Measurements from ENCODE around the gene SECTM1. TPM values are rescaled to one million over a fixed set of nuclear protein-coding genes. Genes with fewer than 3 reads are reported as not detected.

SECTM1 gene
- polyA plus RNA-seq, 2 of the 4 experiments (the other 2 are of a cell fraction) = 0.22 to 2.0 TPM

DNA sequence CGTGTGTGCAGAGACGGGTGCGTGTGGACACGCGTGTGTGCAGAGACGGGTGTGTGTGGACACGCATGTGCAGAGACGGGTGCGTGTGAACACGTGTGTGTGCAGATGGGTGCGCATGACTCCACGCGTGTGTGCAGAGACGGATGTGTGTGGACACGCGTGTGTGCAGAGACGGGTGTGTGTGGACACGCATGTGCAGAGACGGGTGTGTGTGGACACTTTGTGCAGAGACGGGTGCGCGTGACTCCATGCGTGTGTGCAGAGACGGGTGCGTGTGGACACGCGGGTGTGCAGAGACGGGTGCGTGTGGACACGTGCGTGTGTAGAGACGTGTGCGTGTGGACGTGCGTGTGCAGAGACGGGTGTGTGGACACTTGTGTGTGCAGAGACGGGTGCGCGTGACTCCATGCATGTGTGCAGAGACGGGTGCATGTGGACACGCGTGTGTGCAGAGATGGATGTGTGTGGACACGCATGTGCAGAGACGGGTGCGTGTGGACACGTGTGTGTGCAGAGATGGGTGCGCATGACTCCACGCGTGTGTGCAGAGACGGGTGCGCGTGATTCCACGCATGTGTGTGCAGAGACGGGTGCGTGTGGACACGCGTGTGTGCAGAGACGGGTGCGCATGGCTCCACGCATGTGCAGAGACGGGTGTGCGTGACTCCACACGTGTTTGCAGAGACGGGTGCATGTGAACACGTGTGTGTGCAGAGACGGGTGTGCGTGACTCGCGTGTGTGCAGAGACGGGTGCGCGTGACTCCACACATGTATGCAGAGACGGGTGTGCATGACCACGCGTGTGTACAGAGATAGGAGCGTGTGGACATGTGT is 14.6 kb downstream of the SECTM1 start:
- TF ChIP-seq CTCF (IDR thresholded peaks at IDR 0.05) = no peak
- no peak for TF ChIP-seq RNF2 (IDR thresholded peaks at IDR 0.05; ENCODE audit: borderline replicate concordance, low read depth)
- TF ChIP-seq FOXS1 (CRISPR knock-in tag; IDR thresholded peaks at IDR 0.05) = no peak
- no peak for TF ChIP-seq RAD21 (conservative IDR thresholded peaks at IDR 0.05 in 1 of 2, IDR thresholded peaks at IDR 0.05 in 1 of 2)
- TF ChIP-seq CBX2 (IDR thresholded peaks at IDR 0.05; ENCODE audit: borderline replicate concordance, low read depth) = no peak
- no peak for TF ChIP-seq MAZ (IDR thresholded peaks at IDR 0.05; ENCODE audit: borderline replicate concordance, low read depth, low read length)
- no peak for TF ChIP-seq CHD2 (IDR thresholded peaks at IDR 0.05; ENCODE audit: low read length, partially characterized antibody)
- no peak for TF ChIP-seq KDM5A (IDR thresholded peaks at IDR 0.05)
- TF ChIP-seq TFCP2L1 (CRISPR knock-in tag; IDR thresholded peaks at IDR 0.05) = no peak
- no peak for TF ChIP-seq GATA3 (IDR thresholded peaks at IDR 0.05; ENCODE audit: borderline replicate concordance)
- TF ChIP-seq HMGXB4 (CRISPR knock-in tag; IDR thresholded peaks at IDR 0.05; ENCODE audit: borderline replicate concordance) = no peak
- no peak for TF ChIP-seq KDM1A (IDR thresholded peaks at IDR 0.05; ENCODE audit: low read depth)
- TF ChIP-seq EP300 (IDR thresholded peaks at IDR 0.05) = no peak
- ChIA-PET CTCF (interaction anchor here (14.9 to 15.6 kb wide), 2 partner anchors 14 to 79 kb away, joined by 289 to 343 read pairs; no protein-coding TSS in a partner anchor), POLR2A (no interaction called here)
- DNase-seq (ENCODE audit: low read depth in 1 of 2, low spot score in 1 of 2) = no peak
- ATAC-seq = no peak
- no peak overlapping the region for H3K27ac ChIP-seq
- no peak for FAIRE-seq
- no peaks in the 10 kb centered on the region for H3K9me3 ChIP-seq
- WGBS (ENCODE audit: missing lambda C conversion rate) = 87% methylated on average over 76 of the region's 76 CpGs
- no peak overlapping the region for H3K4me2 ChIP-seq
- peaks cover 12% of the 10 kb centered on the region; the same call in 2 of the 3 replicates for H3K4me1 ChIP-seq
- H3K4me3 ChIP-seq = no peak overlapping the region

DNA sequence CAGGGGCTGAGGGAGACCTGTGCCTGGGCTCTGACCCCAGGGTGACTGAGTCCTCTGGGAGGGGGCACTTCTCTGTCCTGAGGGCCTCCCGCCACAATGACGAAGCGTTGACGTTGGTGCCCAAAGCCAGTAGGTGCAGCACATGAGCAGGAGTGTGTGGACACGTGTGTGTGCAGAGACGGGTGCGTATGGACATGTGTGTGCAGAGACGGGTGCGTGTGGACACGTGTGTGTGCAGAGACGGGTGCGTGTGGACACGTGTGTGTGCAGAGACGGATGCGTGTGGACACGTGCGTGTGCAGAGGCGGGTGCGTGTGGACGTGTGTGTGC is 15.4 kb downstream of the SECTM1 start:
- Histone ChIP-seq H3K27ac (no peak overlapping the region), H3K4me2 (no peak overlapping the region), H3K4me1 (peaks cover 12% of the 10 kb centered on the region; the same call in 2 of the 3 replicates), H3K4me3 (no peak overlapping the region), H3K9me3 (no peaks in the 10 kb centered on the region)
- no peak for FAIRE-seq
- ChIA-PET CTCF (interaction anchor here (0.6 to 2.4 kb wide), 5 partner anchors 17 to 83 kb away, joined by 3 to 41 read pairs (median 3); no protein-coding TSS in a partner anchor), POLR2A (no interaction called here)
- 95% methylated on average over 20 of the region's 20 CpGs for WGBS (ENCODE audit: missing lambda C conversion rate)
- TF ChIP-seq GATA3 (IDR thresholded peaks at IDR 0.05; ENCODE audit: borderline replicate concordance) (no peak), JUNB (IDR thresholded peaks at IDR 0.05) (no peak), CHD2 (IDR thresholded peaks at IDR 0.05; ENCODE audit: low read length, partially characterized antibody) (no peak), FOXS1 (CRISPR knock-in tag; IDR thresholded peaks at IDR 0.05) (no peak), MAFK (IDR thresholded peaks at IDR 0.05; ENCODE audit: partially characterized antibody) (no peak), MYC (IDR thresholded peaks at IDR 0.05; ENCODE audit: borderline replicate concordance, low read length) (no peak), FOSB (CRISPR knock-in tag; IDR thresholded peaks at IDR 0.05) (no peak), SREBF2 (IDR thresholded peaks at IDR 0.05) (no peak), SMC3 (IDR thresholded peaks at IDR 0.05) (no peak)
- ATAC-seq = no peak
- no peak for DNase-seq (ENCODE audit: low read depth in 1 of 2, low spot score in 1 of 2)
